GM20000 (cell line): ENCODE measurements around the gene IL36G.

Experiments
- DNase-seq: peaks from one replicate; pipeline ENCODE4 v3.0.0; 2012; ENCODE audit warnings: low spot score
- TF ChIP-seq, protein P1 (sequence below): IDR thresholded peaks from 2 replicates; pipeline ENCODE4 v1.5.1; 2012; ENCODE audit warnings: mild to moderate bottlenecking, control low read depth; ENCODE audit errors: extremely low read depth, missing control alignments

Gene IL36G

GRCh38 chr2:113028112-113028511, 50.3 kb downstream of the IL36G start:
- no peak for DNase-seq

DNA sequence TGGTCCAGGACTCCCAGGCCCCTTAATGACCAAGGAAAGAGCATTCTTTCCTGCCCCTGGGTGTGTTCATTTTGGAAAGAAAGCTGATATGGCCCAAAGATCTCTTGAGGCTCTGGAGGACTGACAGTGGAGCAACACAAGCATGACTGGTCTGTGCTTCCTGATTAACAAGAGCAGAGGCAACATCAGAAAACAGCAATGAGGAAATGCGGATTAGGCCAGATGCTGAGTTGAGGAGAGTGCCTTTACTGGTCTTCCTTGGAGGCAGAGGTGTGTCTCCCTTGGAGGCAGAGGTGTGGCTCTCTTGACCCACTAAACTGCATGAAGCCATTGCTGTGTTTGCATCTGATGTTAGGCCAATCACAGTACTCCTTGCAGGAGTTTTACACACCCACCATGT, 54.9 kb downstream of the IL36G start:
- TF ChIP-seq, protein P1, sequence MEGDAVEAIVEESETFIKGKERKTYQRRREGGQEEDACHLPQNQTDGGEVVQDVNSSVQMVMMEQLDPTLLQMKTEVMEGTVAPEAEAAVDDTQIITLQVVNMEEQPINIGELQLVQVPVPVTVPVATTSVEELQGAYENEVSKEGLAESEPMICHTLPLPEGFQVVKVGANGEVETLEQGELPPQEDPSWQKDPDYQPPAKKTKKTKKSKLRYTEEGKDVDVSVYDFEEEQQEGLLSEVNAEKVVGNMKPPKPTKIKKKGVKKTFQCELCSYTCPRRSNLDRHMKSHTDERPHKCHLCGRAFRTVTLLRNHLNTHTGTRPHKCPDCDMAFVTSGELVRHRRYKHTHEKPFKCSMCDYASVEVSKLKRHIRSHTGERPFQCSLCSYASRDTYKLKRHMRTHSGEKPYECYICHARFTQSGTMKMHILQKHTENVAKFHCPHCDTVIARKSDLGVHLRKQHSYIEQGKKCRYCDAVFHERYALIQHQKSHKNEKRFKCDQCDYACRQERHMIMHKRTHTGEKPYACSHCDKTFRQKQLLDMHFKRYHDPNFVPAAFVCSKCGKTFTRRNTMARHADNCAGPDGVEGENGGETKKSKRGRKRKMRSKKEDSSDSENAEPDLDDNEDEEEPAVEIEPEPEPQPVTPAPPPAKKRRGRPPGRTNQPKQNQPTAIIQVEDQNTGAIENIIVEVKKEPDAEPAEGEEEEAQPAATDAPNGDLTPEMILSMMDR: no peak

More at GRCh38 chr2:113028112-113028511, 50.3 kb downstream of the IL36G start:
- TF ChIP-seq, protein P1: no peak

GRCh38 chr2:113034016-113034415, 56.2 kb downstream of the IL36G start:
- TF ChIP-seq, protein P1: no peak
- DNase-seq: no peak

More for the DNA sequence above, 54.9 kb downstream of the IL36G start:
- no peak for DNase-seq
